ENCODE measurements around the gene IGF2.

DNA sequence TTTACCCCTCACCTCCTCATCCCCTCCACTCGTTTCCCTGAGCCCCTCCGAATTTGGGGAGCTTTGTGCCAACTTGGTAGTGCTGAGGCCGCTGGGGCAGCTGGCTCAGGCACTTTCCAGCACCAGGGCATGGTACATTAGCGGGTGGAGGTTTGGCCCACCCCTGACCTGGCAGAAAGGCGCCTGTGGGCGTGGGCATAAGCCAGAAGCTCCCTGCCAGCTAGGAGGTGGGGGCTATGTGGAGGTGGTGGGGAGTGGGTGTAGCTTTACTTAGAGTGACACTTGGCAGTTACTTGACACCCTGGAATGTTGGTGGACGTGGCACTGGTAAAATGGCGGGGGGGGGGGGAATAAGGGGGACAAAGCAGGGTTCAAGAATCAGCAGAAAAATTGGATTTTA lies 10.3 kb upstream of the IGF2 start:
- TF ChIP-seq, protein P1, sequence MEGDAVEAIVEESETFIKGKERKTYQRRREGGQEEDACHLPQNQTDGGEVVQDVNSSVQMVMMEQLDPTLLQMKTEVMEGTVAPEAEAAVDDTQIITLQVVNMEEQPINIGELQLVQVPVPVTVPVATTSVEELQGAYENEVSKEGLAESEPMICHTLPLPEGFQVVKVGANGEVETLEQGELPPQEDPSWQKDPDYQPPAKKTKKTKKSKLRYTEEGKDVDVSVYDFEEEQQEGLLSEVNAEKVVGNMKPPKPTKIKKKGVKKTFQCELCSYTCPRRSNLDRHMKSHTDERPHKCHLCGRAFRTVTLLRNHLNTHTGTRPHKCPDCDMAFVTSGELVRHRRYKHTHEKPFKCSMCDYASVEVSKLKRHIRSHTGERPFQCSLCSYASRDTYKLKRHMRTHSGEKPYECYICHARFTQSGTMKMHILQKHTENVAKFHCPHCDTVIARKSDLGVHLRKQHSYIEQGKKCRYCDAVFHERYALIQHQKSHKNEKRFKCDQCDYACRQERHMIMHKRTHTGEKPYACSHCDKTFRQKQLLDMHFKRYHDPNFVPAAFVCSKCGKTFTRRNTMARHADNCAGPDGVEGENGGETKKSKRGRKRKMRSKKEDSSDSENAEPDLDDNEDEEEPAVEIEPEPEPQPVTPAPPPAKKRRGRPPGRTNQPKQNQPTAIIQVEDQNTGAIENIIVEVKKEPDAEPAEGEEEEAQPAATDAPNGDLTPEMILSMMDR (IDR thresholded peaks at IDR 0.05): no peak
- TF ChIP-seq EZH2 (IDR thresholded peaks at IDR 0.05; ENCODE audit: borderline replicate concordance, insufficient read depth, low read depth, low read length, poor library complexity, severe bottlenecking): no peak

Measured in B cell (primary cell).